Choroid plexus epithelial cell (primary cell): ENCODE data around the gene CCDC34.

Source experiments
- DNase-seq: peaks from one replicate; pipeline ENCODE4 v3.0.0-alpha.2; 2010; ENCODE audit warnings: low read depth
- H3K4me3 ChIP-seq: 2 replicates; pipeline ENCODE4 v1.5.1; 2011; ENCODE audit warnings: low read depth, mild to moderate bottlenecking, control low read depth, low read length, moderate library complexity
- TF ChIP-seq, protein P1 (sequence below): conservative IDR thresholded peaks from 2 replicates; pipeline ENCODE4 v1.5.1; 2011; ENCODE audit warnings: low read depth, mild to moderate bottlenecking, control low read depth, inconsistent platforms, low read length, moderate library complexity

The CCDC34 gene

DNA sequence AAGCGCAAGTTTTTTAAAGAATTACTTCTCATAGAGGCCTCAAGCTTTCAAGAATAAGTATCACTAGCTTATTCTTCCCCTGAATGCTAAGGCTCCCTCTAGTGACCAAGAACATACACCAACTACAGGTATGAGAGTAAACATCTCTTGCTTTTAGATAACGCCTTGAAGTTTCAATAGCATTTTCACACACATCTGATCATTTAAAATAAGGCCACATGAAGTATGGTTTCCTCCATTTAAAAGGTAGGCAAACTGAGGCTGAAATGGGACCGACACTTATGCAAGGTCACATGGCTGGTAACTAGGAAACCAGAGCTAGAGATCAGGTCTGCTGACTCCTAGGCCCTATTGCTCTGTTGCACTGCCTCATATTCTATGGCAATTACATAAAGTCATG is 66.5 kb downstream of the CCDC34 start:
- DNase-seq: peak; percentile 84
- TF ChIP-seq, protein P1, sequence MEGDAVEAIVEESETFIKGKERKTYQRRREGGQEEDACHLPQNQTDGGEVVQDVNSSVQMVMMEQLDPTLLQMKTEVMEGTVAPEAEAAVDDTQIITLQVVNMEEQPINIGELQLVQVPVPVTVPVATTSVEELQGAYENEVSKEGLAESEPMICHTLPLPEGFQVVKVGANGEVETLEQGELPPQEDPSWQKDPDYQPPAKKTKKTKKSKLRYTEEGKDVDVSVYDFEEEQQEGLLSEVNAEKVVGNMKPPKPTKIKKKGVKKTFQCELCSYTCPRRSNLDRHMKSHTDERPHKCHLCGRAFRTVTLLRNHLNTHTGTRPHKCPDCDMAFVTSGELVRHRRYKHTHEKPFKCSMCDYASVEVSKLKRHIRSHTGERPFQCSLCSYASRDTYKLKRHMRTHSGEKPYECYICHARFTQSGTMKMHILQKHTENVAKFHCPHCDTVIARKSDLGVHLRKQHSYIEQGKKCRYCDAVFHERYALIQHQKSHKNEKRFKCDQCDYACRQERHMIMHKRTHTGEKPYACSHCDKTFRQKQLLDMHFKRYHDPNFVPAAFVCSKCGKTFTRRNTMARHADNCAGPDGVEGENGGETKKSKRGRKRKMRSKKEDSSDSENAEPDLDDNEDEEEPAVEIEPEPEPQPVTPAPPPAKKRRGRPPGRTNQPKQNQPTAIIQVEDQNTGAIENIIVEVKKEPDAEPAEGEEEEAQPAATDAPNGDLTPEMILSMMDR: peak; percentile 73
- H3K4me3 ChIP-seq: no peak overlapping the region

DNA sequence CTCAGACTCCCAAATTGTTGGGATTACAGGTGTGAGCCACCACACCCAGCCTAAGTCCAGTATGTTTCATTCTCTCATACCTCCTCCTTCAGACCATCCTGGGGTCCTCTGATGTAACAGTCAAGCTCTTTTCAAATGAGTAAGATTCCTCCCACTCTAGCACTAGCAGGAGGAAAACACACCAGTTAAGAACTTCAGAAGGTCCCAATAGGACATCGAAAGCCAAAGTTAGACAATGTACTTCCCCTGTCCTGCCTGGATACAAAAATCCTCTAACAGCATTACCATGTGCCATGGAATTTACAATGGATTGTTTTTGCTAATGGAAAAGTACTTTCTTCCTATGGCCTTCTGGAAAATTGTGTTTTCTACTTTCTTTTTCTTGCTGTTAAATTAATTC is 67.1 kb downstream of the CCDC34 start:
- H3K4me3 ChIP-seq: no peak overlapping the region

DNA sequence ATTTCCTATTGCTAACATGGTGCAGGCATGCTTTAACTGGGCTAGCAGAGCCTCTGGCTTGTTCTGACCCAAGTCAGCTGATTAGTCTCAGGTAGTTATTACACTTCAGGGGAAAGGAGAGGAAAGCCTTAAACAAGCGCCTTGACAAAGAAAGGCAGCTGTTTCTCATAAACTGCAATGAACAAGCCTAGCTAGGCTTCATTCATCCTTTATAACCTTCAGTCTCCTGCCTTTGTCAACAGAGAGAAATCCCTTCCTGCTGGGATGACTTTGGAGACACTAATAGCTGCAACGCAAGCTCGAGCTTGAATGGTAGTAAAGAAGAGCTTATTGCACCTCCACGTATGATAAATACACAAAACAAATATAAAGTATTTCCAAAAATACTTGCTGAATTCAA is 68.4 kb downstream of the CCDC34 start:
- no peak overlapping the region for H3K4me3 ChIP-seq
- DNase-seq: no peak
- TF ChIP-seq, protein P1: no peak

More for the DNA sequence above, 67.1 kb downstream of the CCDC34 start:
- TF ChIP-seq, protein P1: no peak
- DNase-seq: no peak

DNA sequence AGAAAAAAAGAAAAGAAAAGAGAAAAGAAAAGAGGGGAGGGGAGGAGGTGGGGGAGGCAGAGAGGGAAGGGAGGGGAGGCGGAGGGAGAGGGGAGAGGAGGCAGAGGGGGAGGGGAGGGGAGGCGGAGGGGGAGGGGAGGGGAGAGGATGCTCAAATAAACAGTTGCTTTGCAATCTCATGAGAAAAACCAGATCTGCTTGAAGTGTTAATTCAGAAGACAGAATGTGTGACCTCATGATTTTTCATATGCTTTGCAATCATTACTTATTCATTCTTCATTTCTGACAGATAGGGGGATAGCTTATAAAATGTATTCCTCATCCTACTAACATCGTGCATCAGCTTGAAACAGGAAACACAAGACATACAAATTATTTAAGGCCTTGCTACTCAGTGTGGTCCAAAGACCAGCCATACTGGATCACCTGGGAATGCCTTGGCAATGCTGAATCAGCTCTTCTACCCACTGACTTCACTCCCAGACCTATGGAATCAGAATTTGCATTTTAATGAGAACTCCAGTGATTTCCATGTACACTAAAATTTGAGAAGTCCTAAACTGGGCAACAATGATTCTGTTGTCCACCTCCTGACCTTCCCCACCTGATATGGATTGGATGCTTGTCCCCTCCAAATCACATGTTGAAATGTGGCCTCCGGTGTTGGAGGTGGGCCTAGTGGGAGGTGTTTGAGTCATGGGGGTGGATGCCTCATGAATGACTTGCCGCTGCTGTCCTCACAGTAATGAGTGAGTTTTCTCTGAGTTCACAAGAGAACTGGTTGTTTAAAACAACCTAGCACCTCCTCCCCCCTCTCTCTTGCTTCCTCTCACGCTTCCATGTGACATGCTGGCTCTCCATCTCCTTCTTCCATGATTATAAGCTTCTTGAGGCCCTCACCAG is 69.2 kb downstream of the CCDC34 start:
- DNase-seq: peak; percentile 52
- TF ChIP-seq, protein P1: no peak
- no peak overlapping the region for H3K4me3 ChIP-seq

DNA sequence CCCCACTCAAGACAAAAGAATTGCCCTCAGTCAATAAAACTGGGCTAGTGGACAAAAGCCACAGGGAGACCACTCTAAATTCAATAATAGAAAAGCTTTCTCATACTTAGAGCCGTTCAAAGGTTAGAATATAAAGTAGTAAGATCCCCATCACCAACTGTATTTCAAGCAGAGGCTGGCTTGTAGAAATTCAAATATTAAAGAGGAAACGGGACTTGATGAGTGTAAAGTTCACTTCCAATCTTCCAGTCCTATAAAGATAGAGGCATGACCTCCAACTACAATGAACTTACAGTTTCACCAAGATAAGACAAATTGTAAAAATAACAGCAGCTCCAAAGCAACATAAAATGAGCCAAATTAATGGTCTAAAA is 70.4 kb downstream of the CCDC34 start:
- no peak overlapping the region for H3K4me3 ChIP-seq
- no peak for DNase-seq
- TF ChIP-seq, protein P1: no peak

DNA sequence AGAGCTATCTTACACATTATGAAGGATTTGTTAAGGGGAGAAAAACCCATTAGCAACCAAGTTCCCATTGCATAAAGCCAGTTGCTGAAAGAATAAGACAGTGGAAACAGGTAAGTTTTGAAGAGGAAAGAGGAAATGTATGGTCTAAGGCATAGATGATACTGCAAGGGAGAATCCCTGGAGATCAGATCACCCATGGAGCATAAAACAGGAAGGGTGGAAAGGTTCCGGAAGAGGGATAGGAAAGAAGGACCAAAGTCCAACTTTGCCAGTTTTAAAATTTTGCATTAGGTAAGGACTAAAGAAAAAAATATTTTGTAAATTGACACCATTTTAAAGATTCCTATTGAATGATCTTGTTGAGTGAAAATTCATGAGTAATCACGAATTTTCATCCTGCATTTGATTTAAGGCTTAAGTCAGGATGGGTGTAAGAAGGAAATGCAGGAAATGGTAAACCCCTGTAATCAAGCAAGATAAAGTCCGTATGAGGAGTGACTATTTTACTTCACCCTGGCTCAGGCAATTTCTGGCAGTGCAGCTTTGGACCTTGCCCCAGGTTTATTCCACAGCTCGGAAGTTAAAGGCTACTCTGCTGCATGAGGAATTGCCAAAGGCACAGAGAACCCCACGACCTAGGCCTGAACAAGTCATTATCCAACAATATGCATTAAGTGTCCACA is 70.9 kb downstream of the CCDC34 start:
- H3K4me3 ChIP-seq: no peak overlapping the region
- TF ChIP-seq, protein P1: no peak
- DNase-seq: no peak
